Measurements from ENCODE around the gene CYB561. TPM values are rescaled to one million over a fixed set of nuclear protein-coding genes. Genes with fewer than 3 reads are reported as not detected.

The CYB561 gene
- total RNA-seq, 1 donor from 2014 or later: 34.5 TPM

DNA sequence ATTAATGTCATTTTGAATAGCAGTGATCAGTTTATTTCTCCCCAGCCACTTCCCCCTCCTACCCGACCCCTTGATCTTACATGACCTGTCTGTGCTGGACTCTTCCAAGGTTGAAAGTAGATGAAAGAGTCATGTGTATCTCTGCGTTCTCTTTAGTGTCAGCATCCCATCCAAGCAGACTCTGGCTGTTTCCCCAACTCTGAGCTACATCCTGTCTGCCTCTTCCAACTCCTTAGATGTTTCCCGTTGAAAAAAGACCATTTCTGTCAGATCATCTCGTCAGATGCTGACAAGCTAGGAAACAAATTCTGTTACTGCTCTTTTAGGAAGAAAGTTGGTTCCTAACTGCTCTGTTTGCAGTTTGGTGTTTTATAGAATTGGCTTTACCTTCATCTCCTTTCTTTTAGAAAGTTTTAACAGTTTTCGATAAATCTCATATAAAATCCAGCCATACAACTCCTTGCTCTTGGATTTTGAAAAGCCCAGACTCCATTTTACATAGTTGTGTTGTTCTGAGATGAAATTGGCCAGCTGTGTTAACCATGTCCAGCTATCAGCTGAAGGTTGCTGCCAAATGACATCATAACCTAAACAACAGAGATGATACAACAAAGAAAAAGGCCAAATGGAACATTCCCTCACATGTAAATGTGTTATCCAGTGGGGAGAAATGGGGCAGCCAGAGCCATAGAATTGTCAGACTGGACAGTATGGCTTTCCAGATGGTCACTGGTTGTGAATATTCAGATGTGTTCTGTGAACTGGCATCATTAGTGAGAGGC is 43.5 kb downstream of the CYB561 start:
- H3K9me3 Mint-ChIP-seq: no peaks in the 10 kb centered on the region
- H3K4me3 Mint-ChIP-seq: no peak overlapping the region
- TF ChIP-seq CTCF (conservative IDR thresholded peaks at IDR 0.05): no peak
- H3K4me1 Mint-ChIP-seq (ENCODE audit: unreplicated experiment): peaks cover 24% of the 10 kb centered on the region
- H3K27me3 Mint-ChIP-seq: no peaks in the 10 kb centered on the region
- H3K27ac Mint-ChIP-seq: no peak overlapping the region
- DNase-seq (ENCODE audit: extremely low spot score, unreplicated experiment): no peak
- H3K36me3 Mint-ChIP-seq: peaks cover 30% of the 10 kb centered on the region

DNA sequence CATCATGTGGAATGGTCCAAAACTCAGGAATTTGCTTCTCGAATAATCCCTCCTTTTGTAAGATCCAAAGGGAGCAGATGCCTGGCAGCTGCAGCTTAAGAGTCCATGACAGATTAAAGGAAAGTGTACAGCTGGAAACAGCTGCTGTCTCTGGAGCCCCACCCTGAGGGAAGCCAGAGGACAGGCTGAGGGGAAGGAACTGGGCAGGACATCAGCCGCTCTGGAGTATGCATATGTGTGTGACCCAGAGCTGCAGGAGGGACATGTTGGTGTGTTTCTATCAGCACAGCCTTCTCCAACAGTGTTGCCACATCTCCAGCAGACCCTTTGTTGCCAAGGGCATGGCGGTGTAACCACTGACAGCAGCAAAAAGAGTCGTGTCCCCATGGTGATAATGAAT is 46.2 kb downstream of the CYB561 start:
- Mint-ChIP-seq H3K9me3 (no peaks in the 10 kb centered on the region), H3K27ac (no peak overlapping the region), H3K4me3 (no peak overlapping the region)

DNA sequence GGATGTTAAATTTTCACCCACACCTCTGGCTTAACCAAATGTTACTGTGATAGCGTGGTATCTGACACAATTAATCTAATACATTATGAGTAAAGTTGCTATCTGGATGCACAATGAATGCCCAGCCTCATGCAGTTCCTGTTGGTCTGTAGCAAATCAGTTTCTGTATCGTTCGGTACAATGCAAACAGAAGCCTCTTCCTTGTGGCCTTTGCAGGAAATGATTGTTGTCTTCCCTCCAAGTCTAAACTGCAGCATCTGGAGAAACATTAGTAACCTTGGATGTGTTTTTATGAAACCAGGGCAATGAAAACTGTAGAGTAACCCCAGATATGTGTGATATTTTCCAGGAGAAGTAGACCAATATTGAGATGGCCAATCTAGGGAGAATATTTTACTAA is 46.8 kb downstream of the CYB561 start:
- TF ChIP-seq CTCF (conservative IDR thresholded peaks at IDR 0.05): no peak
- Mint-ChIP-seq H3K27me3 (no peaks in the 10 kb centered on the region), H3K27ac (no peak overlapping the region), H3K4me3 (no peak overlapping the region), H3K36me3 (peaks cover 28% of the 10 kb centered on the region), H3K4me1 (ENCODE audit: unreplicated experiment) (peaks cover 12% of the 10 kb centered on the region), H3K9me3 (no peaks in the 10 kb centered on the region)
- no peak for DNase-seq (ENCODE audit: extremely low spot score, unreplicated experiment)

More for the DNA sequence above, 46.2 kb downstream of the CYB561 start:
- peaks cover 12% of the 10 kb centered on the region for H3K4me1 Mint-ChIP-seq (ENCODE audit: unreplicated experiment)
- no peak for TF ChIP-seq CTCF (conservative IDR thresholded peaks at IDR 0.05)
- peaks cover 27% of the 10 kb centered on the region for H3K36me3 Mint-ChIP-seq
- H3K27me3 Mint-ChIP-seq: no peaks in the 10 kb centered on the region
- no peak for DNase-seq (ENCODE audit: extremely low spot score, unreplicated experiment)

- Mint-ChIP-seq H3K4me1 (ENCODE audit: unreplicated experiment) (peaks cover 12% of the 10 kb centered on the region), H3K27me3 (no peaks in the 10 kb centered on the region), H3K27ac (no peak overlapping the region), H3K36me3 (peaks cover 32% of the 10 kb centered on the region), H3K4me3 (no peak overlapping the region), H3K9me3 (no peaks in the 10 kb centered on the region)
- TF ChIP-seq CTCF (conservative IDR thresholded peaks at IDR 0.05): no peak
- DNase-seq (ENCODE audit: extremely low spot score, unreplicated experiment): no peak
Measured at GRCh38 chr17:63398680-63399079, 47.4 kb downstream of the CYB561 start.

DNA sequence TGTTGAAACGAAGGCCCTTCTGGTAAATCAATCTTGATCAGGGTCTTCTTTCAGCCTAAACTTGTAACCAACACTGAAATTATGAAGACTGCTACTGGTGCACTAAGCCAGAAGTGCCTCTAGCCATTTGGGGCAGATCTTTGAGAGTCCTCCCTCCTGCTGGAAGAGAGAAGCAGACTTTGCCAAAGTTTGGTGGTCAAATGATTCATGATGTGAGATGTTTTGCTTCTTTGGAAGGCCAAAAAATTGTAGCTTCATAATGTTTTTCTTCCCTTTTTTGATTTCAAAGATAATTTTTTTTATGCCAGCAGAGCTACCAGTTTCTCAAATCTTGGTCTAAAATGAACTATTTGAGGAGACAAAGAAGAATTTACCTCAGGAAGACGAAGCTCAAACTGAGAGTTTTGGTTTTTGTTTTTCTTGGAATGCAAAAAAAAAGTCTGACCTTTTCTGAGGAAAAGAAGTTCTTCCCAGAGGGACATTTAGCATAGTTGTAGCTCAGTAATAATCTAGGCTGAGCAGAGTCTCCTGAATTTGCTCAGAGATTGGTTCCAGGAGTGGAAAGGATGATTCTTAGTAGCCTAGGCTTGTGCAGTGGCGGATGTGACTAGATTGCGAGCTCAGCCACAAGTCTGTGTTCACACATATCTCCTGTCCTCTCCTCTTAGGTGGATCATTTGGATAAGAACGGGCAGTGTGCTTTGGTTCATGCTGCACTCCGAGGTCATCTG is 50.9 kb downstream of the CYB561 start:
- Mint-ChIP-seq H3K27ac (no peak overlapping the region), H3K4me1 (ENCODE audit: unreplicated experiment) (peaks cover 12% of the 10 kb centered on the region), H3K4me3 (no peak overlapping the region)

More for the DNA sequence above, 50.9 kb downstream of the CYB561 start:
- no peaks in the 10 kb centered on the region for H3K9me3 Mint-ChIP-seq
- H3K27me3 Mint-ChIP-seq: no peaks in the 10 kb centered on the region
- no peak for DNase-seq (ENCODE audit: extremely low spot score, unreplicated experiment)
- TF ChIP-seq CTCF (conservative IDR thresholded peaks at IDR 0.05): no peak
- H3K36me3 Mint-ChIP-seq: peaks cover 34% of the 10 kb centered on the region

Measured in type B pancreatic cell (in vitro differentiated cells).